Astrocyte (in vitro differentiated cells and primary cell): ENCODE results near the gene RNF214.

Experiments
- EZH2 ChIP-seq: IDR thresholded peaks from 2 replicates; pipeline ENCODE4 v1.6.1; 2012; ENCODE audit warnings: mild to moderate bottlenecking, low read length, inconsistent platforms; ENCODE audit not compliant: insufficient read depth
- TF ChIP-seq, protein P1 (sequence below): IDR thresholded peaks from 2 replicates; pipeline ENCODE4 v1.5.1; 2011; ENCODE audit warnings: low read depth, mild to moderate bottlenecking, inconsistent platforms, low read length, moderate library complexity; ENCODE audit not compliant: insufficient read depth

DNA sequence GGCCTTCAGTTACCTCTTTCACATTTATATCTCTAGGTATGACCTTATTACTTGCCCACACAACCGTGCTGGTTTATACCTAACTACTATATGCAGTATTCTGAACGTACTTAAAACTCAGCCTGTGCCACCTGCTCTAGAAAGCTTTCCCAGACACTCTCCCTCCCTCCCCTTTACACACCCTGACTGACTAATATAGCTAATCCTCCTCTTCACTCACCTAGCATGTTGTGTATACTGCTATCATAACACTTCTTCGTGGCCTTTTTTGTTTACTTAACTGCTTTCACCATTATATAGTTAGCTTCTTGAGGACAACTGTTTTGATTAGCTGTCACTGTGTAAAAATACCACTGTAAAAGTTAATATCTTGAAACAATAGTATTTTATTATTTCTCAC lies 23.5 kb downstream of the RNF214 start:
- TF ChIP-seq, protein P1, sequence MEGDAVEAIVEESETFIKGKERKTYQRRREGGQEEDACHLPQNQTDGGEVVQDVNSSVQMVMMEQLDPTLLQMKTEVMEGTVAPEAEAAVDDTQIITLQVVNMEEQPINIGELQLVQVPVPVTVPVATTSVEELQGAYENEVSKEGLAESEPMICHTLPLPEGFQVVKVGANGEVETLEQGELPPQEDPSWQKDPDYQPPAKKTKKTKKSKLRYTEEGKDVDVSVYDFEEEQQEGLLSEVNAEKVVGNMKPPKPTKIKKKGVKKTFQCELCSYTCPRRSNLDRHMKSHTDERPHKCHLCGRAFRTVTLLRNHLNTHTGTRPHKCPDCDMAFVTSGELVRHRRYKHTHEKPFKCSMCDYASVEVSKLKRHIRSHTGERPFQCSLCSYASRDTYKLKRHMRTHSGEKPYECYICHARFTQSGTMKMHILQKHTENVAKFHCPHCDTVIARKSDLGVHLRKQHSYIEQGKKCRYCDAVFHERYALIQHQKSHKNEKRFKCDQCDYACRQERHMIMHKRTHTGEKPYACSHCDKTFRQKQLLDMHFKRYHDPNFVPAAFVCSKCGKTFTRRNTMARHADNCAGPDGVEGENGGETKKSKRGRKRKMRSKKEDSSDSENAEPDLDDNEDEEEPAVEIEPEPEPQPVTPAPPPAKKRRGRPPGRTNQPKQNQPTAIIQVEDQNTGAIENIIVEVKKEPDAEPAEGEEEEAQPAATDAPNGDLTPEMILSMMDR, result no peak
- no peak for TF ChIP-seq EZH2
